ENCODE results near the gene IFT81. TPM values are rescaled to one million over a fixed set of nuclear protein-coding genes. Genes with fewer than 3 reads are reported as not detected.
A peak's percentile ranks its signal among the peaks of the same experiment; 100 is the strongest.
"Not testable (repeated sequence)": the region's sequence is repeated elsewhere in the genome, so short reads cannot be mapped to it uniquely, and the experiment has no call there.

IFT81 gene
- total RNA-seq, 2 donors from 2014 or later, result 20.2 to 29.6 TPM

- H3K36me3 Mint-ChIP-seq (ENCODE audit: low read depth), result no peaks in the 10 kb centered on the region
- H3K4me1 Mint-ChIP-seq, result peaks cover 6% of the 10 kb centered on the region
- H3K4me3 ChIP-seq (ENCODE audit: low read length), result no peak overlapping the region
- no peaks in the 10 kb centered on the region for H3K4me1 ChIP-seq (ENCODE audit: control insufficient read depth, insufficient read depth, low read length)
- no peaks in the 10 kb centered on the region for H3K27me3 ChIP-seq (ENCODE audit: control insufficient read depth, insufficient read depth, low read length, poor library complexity, severe bottlenecking)
- DNase-seq, result no peak
- H3K27ac Mint-ChIP-seq, result no peak overlapping the region
- H3K9me3 Mint-ChIP-seq, result peaks cover 10% of the 10 kb centered on the region
- no peaks in the 10 kb centered on the region for H3K36me3 ChIP-seq (ENCODE audit: control insufficient read depth, insufficient read depth, low read length)
- peaks cover 8% of the 10 kb centered on the region for H3K27me3 Mint-ChIP-seq (ENCODE audit: insufficient read depth)
- no peak overlapping the region for H3K4me3 Mint-ChIP-seq
- H3K9me3 ChIP-seq (ENCODE audit: control insufficient read depth, low read length), result peaks cover 19% of the 10 kb centered on the region
- no peak overlapping the region for H3K27ac ChIP-seq (ENCODE audit: low read depth, low read length)
- TF ChIP-seq CTCF (conservative IDR thresholded peaks at IDR 0.05), result no peak
- no peak overlapping the region for H3K9ac ChIP-seq (ENCODE audit: extremely low read depth, low read length, poor library complexity, severe bottlenecking)
- WGBS, 2 experiments (ENCODE audit: insufficient coverage in 1 of 2, insufficient read length in 1 of 2), result 94 to 100% methylated on average over 1 to 4 of the region's 4 CpGs
These were observed 8.5 kb upstream of the IFT81 start for GRCh38 chr12:110115675-110116074.

GRCh38 chr12:110116623-110117022 lies 7.5 kb upstream of the IFT81 start:
- Mint-ChIP-seq H3K36me3 (ENCODE audit: low read depth) (no peaks in the 10 kb centered on the region), H3K4me1 (peaks cover 6% of the 10 kb centered on the region), H3K9me3 (peaks cover 6% of the 10 kb centered on the region), H3K27ac (no peak overlapping the region), H3K4me3 (no peak overlapping the region), H3K27me3 (ENCODE audit: insufficient read depth) (peaks cover 11% of the 10 kb centered on the region)
- WGBS, 2 experiments (ENCODE audit: insufficient coverage in 1 of 2, insufficient read length in 1 of 2), result 84 to 94% methylated on average over 3 to 7 of the region's 7 CpGs
- TF ChIP-seq CTCF (conservative IDR thresholded peaks at IDR 0.05), result no peak
- H3K9me3 ChIP-seq (ENCODE audit: control insufficient read depth, low read length), result peaks cover 10% of the 10 kb centered on the region
- no peaks in the 10 kb centered on the region for H3K27me3 ChIP-seq (ENCODE audit: control insufficient read depth, insufficient read depth, low read length, poor library complexity, severe bottlenecking)
- no peaks in the 10 kb centered on the region for H3K4me1 ChIP-seq (ENCODE audit: control insufficient read depth, insufficient read depth, low read length)
- no peak overlapping the region for H3K9ac ChIP-seq (ENCODE audit: extremely low read depth, low read length, poor library complexity, severe bottlenecking)
- no peak overlapping the region for H3K27ac ChIP-seq (ENCODE audit: low read depth, low read length)
- H3K36me3 ChIP-seq (ENCODE audit: control insufficient read depth, insufficient read depth, low read length), result no peaks in the 10 kb centered on the region
- DNase-seq, result no peak
- no peak overlapping the region for H3K4me3 ChIP-seq (ENCODE audit: low read length)

GRCh38 chr12:110117210-110117609 lies 6.9 kb upstream of the IFT81 start:
- not testable (repeated sequence) for H3K4me1 Mint-ChIP-seq; H3K27me3 ChIP-seq (ENCODE audit: control insufficient read depth, insufficient read depth, low read length, poor library complexity, severe bottlenecking); H3K9me3 ChIP-seq (ENCODE audit: control insufficient read depth, low read length); H3K4me3 Mint-ChIP-seq; H3K27ac ChIP-seq (ENCODE audit: low read depth, low read length); H3K9me3 Mint-ChIP-seq; H3K4me3 ChIP-seq (ENCODE audit: low read length); H3K27ac Mint-ChIP-seq; H3K36me3 Mint-ChIP-seq (ENCODE audit: low read depth); H3K9ac ChIP-seq (ENCODE audit: extremely low read depth, low read length, poor library complexity, severe bottlenecking); H3K4me1 ChIP-seq (ENCODE audit: control insufficient read depth, insufficient read depth, low read length); H3K36me3 ChIP-seq (ENCODE audit: control insufficient read depth, insufficient read depth, low read length)
- H3K27me3 Mint-ChIP-seq (ENCODE audit: insufficient read depth), result peaks cover 10% of the 10 kb centered on the region
- 78 to 83% methylated on average over 1 to 8 of the region's 8 CpGs for WGBS, 2 experiments (ENCODE audit: insufficient coverage in 1 of 2, insufficient read length in 1 of 2)
- peak; percentile 66 for TF ChIP-seq CTCF (conservative IDR thresholded peaks at IDR 0.05)
- DNase-seq, result peak; percentile 62

All from endodermal cell (in vitro differentiated cells).